ENCODE measurements around the gene ESPN.

ESPN gene

GRCh38 chr1:6495041-6495441 lies 70.5 kb downstream of the ESPN start:
- TF ChIP-seq, protein P1, sequence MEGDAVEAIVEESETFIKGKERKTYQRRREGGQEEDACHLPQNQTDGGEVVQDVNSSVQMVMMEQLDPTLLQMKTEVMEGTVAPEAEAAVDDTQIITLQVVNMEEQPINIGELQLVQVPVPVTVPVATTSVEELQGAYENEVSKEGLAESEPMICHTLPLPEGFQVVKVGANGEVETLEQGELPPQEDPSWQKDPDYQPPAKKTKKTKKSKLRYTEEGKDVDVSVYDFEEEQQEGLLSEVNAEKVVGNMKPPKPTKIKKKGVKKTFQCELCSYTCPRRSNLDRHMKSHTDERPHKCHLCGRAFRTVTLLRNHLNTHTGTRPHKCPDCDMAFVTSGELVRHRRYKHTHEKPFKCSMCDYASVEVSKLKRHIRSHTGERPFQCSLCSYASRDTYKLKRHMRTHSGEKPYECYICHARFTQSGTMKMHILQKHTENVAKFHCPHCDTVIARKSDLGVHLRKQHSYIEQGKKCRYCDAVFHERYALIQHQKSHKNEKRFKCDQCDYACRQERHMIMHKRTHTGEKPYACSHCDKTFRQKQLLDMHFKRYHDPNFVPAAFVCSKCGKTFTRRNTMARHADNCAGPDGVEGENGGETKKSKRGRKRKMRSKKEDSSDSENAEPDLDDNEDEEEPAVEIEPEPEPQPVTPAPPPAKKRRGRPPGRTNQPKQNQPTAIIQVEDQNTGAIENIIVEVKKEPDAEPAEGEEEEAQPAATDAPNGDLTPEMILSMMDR (IDR thresholded peaks at IDR 0.05; ENCODE audit: low read depth, low read length, missing control alignments): no peak
- no peak overlapping the region for H3K4me3 ChIP-seq (ENCODE audit: low read depth, low read length)
- no peak for DNase-seq (ENCODE audit: low read depth)

DNA sequence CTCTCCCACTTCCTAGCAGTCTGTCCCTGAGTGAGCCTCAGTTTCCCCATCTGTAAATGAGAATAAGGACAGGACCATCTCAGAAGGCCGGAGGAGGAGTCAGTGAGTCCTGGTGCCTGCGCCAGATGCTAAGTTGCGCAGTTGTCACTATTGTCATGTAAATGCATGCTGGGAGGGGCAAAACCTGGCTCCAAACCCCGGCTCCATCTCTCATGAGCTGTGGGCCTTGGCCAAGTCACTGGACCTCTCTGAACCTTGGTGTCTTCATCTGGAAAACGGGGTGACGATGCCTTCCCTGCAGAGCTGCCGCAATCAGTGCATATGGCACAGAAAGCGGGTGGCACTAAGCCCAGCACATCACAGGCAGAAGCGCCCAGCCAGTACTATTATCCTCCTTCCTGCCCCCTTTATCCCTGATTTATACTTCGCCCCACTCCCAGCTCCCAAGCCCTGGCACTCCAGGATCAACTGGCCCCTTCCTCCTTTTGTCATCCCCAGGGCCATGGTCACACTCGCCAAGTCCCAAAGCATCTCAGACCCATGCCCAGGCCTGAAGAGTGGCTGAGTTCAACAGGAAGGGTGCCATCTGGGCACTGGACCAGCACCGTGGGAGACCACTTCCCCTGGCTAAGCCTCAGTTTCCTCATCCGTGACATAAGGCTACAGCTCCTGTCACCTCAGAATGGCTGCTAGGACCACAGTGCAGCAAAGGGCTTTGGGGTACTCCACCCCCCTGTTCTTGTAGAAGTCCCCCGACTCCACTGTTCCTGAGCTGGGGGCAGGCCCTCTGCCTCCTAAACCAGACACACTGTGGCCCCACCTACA lies 71.2 kb downstream of the ESPN start:
- no peak for DNase-seq (ENCODE audit: low read depth)
- TF ChIP-seq, protein P1 (IDR thresholded peaks at IDR 0.05; ENCODE audit: low read depth, low read length, missing control alignments): no peak
- H3K4me3 ChIP-seq (ENCODE audit: low read depth, low read length): no peak overlapping the region

- no peak overlapping the region for H3K4me3 ChIP-seq (ENCODE audit: low read depth, low read length)
- TF ChIP-seq, protein P1 (IDR thresholded peaks at IDR 0.05; ENCODE audit: low read depth, low read length, missing control alignments): no peak
- DNase-seq (ENCODE audit: low read depth): no peak
Measured at GRCh38 chr1:6496365-6496721, 71.8 kb downstream of the ESPN start.

GRCh38 chr1:6496890-6497214 lies 72.3 kb downstream of the ESPN start:
- H3K4me3 ChIP-seq (ENCODE audit: low read depth, low read length): no peak overlapping the region
- TF ChIP-seq, protein P1 (IDR thresholded peaks at IDR 0.05; ENCODE audit: low read depth, low read length, missing control alignments): no peak
- DNase-seq (ENCODE audit: low read depth): no peak

- TF ChIP-seq, protein P1 (IDR thresholded peaks at IDR 0.05; ENCODE audit: low read depth, low read length, missing control alignments): no peak
- no peak overlapping the region for H3K4me3 ChIP-seq (ENCODE audit: low read depth, low read length)
- no peak for DNase-seq (ENCODE audit: low read depth)
Measured at GRCh38 chr1:6497215-6497866, 72.8 kb downstream of the ESPN start.

GRCh38 chr1:6497867-6498575 lies 73.4 kb downstream of the ESPN start:
- TF ChIP-seq, protein P1 (IDR thresholded peaks at IDR 0.05; ENCODE audit: low read depth, low read length, missing control alignments): no peak
- no peak overlapping the region for H3K4me3 ChIP-seq (ENCODE audit: low read depth, low read length)
- no peak for DNase-seq (ENCODE audit: low read depth)

Data from GM12864 (cell line).